ENCODE measurements around the gene EIF4E1B.
"Not testable (repeated sequence)": the region's sequence is repeated elsewhere in the genome, so short reads cannot be mapped to it uniquely, and the experiment has no call there.

EIF4E1B gene, protein sequence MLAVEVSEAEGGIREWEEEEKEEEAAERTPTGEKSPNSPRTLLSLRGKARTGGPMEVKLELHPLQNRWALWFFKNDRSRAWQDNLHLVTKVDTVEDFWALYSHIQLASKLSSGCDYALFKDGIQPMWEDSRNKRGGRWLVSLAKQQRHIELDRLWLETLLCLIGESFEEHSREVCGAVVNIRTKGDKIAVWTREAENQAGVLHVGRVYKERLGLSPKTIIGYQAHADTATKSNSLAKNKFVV

GRCh38 chr5:176629853-176630680 lies at the start of gene EIF4E1B, which contains the start of gene SNCB:
Gene EIF4E1B (plus strand): TSS chr5:176630675. CDS start chr5:176642788, 12,113 bp downstream.
Gene SNCB (minus strand): TSS chr5:176630534. CDS start chr5:176629654, 880 bp downstream.
- peak; percentile 39 to 77 (median 45) for DNase-seq

DNA sequence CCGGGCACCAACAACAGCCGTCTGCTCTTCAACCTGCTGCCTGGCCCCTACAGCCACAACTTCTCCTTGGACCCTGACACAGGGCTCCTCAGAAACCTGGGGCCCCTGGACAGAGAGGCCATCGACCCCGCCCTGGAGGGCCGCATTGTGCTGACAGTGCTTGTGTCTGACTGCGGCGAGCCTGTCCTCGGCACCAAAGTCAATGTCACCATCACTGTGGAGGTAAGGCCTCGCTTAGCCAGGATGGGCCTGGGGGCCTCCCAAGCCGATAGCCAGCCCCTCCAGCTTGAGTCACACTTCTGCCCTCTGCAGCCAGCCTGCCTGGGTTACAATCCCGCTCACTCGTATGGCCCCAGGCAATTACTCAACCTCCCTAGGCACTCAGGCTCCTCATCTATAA lies 49.1 kb upstream of the EIF4E1B start:
- no peak for DNase-seq

- no peak for DNase-seq
Observed at GRCh38 chr5:176583076-176583475, 47.4 kb upstream of the EIF4E1B start.

DNA sequence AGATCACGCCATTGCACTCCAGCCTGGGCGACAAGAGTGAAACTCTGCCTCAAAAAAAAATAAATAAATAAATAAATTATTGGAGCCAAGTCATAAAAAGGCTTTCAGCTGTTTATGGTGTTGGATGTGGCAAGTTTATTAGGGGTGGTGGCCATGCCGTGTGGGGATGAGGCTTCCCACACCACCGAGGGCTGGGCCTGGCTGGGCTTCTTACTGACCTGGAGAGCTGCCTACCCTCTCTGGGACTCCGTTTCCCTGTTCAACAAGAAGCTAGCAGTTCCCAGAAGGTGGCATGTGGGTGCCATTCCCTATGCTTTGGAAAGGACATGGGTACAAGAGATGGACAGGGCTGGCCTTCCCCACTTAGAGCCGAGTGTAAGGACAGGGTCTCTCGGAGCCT lies 43.1 kb upstream of the EIF4E1B start:
- no peak for DNase-seq

GRCh38 chr5:176588297-176588696 lies 42.2 kb upstream of the EIF4E1B start:
- DNase-seq: no peak

- DNase-seq: no peak
Observed at GRCh38 chr5:176589039-176589769, 41.3 kb upstream of the EIF4E1B start.

DNA sequence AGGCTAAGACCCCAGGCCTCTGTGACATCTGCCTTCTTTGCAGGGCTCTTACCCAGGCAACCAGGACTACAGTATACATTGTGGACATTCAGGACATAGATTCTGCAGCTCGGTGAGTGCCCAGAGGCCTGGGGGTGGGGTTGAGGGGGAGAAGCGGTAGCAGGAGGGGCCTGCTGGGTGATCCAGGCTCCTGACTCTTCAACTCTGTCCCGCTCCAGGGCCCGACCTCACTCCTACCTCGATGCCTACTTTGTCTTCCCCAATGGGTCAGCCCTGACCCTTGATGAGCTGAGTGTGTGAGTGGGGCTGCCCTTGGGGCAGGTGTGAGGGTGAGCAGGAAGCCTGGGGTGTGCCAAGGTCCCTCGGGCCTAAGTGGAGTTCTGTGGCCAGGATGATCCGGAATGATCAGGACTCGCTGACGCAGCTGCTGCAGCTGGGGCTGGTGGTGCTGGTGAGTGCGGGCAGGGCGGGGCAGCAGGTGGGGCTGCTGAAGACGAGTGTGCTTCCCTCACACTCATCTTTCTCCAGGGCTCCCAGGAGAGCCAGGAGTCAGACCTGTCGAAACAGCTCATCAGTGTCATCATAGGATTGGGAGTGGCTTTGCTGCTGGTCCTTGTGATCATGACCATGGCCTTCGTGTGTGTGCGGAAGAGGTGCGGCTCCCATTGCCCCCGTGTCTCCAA lies 40.3 kb upstream of the EIF4E1B start:
- no peak for DNase-seq

GRCh38 chr5:176591667-176592066 lies 38.8 kb upstream of the EIF4E1B start:
- DNase-seq: not testable (repeated sequence)

- no peak for DNase-seq
Observed at GRCh38 chr5:176592573-176592972, 37.9 kb upstream of the EIF4E1B start.

GRCh38 chr5:176593273-176593869 lies 37.1 kb upstream of the EIF4E1B start:
- no peak for DNase-seq

GRCh38 chr5:176594554-176594953 lies 35.9 kb upstream of the EIF4E1B start:
- DNase-seq: no peak

GRCh38 chr5:176595386-176595943 lies 35.0 kb upstream of the EIF4E1B start:
- DNase-seq: no peak

- no peak for DNase-seq
Observed at GRCh38 chr5:176596069-176596644, 34.3 kb upstream of the EIF4E1B start.

GRCh38 chr5:176596689-176597416 lies 33.6 kb upstream of the EIF4E1B start:
- peak; percentile 47 to 86 (median 70) for DNase-seq

DNA sequence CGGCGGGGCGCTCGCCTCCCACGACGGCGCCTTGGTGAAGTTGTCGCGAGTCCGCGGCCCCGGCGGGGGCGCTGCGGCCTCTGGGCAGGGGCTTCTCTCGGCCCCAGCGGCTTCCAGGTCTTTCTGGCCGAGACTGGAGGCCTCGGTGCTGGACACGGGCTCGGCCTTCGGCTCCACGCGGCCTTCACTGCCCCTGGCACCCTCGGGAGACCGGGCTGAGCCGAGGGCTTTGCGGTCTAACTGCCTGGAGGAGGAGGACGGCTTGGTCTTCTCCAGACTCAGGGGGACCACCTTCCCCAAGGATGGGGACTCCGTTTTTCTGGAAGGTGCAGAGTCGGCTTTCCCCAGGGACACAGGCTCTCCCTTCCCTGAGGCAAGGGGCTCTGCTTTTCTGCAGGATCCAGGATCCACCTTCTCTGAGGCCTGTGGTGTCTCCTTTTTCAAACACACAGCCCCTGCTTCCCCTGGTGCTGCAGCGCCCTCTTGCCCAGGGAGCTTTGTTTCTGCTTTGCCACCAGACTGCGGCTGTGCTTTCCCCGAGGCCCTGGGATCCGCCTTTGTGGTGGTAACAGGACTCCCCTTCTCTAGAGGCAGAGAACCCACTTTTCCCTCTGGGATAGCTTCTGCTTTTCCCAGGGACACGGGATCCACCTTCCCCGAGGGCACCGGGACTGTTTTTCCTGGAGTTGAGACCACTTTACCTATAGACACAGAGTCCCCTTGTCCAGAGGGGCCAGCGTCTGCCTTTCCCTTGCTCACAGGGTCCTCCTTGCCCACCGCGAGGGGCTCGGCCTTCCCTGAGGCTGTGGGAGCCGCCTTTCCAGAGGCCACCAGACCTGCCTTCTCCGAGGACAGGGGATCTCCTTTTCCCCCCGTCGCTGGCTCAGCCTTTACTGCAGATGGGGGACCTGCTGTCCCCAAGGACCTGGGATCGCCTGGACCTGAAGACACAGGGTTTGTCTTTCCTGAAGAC lies 32.8 kb upstream of the EIF4E1B start:
- DNase-seq: no peak

GRCh38 chr5:176599749-176600430 lies 30.6 kb upstream of the EIF4E1B start:
- DNase-seq: not testable (repeated sequence)

- DNase-seq: no peak
Observed at GRCh38 chr5:176601901-176602482, 28.5 kb upstream of the EIF4E1B start.

GRCh38 chr5:176603091-176603490 lies 27.4 kb upstream of the EIF4E1B start:
- no peak for DNase-seq

DNA sequence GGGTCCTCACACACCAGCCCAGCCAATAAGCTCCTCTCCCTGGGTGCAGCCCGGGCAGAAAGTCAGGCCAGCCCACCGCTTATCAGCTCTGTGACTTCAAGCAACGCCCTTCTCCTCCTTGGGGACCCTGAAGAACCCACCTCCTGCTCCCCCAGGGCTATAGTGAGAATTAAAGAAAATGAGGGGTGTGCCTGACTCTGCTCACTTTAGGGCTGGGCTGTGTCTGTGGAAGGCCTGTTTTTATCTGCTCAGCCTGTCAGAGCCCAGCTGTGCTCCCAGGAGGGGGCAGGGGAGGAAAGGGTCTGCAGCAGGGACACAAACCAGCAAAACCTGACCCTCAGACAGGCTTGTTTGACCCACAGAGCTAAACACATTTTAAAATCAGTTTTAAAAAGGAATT lies 24.4 kb upstream of the EIF4E1B start:
- DNase-seq: no peak

All from suppressor macrophage treated with lipopolysaccharide for 1 hour (primary cell).